ENCODE measurements around the gene AP3M1.
"Not testable (repeated sequence)": the region's sequence is repeated elsewhere in the genome, so short reads cannot be mapped to it uniquely, and the experiment has no call there.

The AP3M1 gene

DNA sequence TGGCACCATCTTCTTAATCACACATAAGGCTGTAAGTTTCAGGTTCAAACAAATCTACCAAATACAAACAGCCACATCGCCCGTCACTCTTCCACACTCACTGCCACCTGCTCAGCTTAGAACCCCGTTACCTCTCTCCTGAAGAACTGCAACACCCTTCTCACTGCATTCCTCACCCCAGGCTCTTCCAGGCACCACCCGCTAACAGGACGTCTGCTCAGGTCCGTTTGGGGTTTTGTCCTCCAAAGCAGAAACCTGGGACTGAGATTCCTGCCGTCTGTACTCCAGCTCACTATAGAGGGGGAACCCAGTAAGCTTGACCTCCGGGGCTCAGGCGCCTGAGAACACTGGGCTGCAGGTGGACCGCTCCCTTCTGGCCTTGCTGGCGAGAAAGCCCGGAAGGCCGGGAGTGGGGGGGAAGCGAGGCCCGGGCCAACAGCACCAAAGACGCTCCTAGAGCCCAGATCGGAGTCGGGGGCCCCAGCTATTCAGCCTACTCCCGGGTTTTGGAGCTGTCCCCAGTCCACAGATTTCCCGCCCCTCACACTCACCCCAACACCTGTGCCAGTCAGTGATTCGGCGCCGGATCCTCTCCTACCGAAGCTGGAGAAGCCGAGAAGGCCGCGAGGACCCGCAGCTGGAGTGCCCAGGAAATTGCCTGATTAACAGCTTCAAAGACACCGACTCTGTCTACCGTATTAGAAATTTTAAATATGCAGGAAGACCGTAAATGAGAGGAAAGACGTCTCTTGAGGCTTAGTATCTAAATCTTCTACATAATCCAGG lies at the start of gene AP3M1:
Gene AP3M1, minus strand, starts transcription at position 625 of the 786 bp plus-strand sequence. CDS start 12,449 bp downstream, outside the sequence.
- no peak for DNase-seq

DNA sequence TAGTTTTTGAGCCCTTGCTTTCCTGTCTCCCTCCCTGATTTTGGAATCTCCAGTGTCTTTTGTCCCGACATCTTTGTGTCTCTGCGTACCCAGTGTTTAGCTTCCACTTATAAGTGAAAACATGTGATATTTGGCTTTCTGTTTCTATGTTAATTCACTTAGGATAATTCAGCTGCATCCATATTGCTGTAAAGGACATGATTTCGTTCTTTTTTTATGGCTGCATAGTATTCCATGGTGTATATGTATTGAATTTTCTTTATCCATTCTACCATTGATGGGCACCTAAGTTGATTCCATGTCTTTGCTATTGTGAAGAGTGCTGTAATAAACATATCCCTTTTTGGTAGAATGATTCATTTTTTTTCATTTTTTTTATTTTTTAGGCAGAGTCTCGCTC lies 48.7 kb upstream of the AP3M1 start:
- no peak for DNase-seq

DNA sequence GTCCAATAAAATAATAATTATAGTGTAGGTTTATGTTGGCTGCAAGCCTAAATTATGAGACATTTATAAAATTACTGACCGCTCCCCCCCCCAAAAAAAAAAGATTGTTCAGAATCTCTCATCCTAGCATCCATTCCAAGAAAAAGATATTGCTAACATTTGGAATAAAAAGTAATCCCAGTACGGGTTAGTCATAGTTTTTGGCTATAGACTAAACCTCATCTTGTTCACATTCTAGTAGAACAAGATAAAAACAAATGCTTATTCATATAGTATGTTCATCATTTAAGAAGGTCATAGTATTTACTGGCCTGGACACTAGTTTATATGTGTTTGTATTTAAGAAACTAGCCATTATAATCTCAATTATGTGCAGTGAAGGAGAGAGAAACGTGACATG lies 44.4 kb upstream of the AP3M1 start:
- DNase-seq: peak; percentile 60

DNA sequence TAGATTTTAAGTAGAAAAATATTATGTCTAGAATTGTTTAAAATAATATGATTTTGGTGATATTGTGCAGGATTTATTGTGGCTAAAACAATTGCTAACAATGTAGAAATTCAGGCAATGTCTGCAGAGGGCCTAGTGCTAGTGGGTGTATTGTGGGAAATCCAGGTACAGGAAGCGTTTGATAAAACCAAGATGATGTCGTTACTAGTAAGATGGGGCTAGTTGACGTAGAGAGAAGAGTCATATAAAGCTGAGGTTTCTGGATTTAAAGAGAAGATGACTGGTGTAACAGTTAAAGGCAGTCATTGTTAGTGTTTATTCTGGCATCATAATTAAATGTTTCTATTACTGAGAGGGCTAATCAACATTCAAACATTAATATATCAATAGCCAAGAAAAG lies 43.9 kb upstream of the AP3M1 start:
- peak; percentile 24 for DNase-seq

- DNase-seq: peak; percentile 51
Measured at GRCh38 chr10:74190494-74190893, 39.9 kb upstream of the AP3M1 start.

DNA sequence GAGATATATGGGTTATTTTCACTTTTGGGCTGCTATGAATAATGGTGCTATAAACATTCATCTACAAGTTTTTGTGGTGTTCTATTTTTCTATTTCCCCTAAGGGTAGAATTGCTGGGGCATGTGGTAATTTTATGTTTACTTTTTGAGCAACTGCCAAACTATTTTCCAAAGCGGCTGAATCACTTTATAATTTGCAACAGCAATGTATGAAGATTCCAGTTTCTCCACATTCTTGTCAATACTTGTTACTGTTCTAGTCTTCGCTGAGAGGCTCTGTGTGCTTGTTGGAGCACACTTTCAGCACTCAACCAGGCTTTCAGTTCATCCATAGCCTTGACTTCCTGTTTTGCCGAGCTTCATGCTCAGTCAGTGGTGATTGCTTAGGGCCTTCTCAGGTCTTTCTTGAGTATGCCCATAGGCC lies 39.4 kb upstream of the AP3M1 start:
- peak; percentile 95 for DNase-seq

- not testable (repeated sequence) for DNase-seq
Measured at GRCh38 chr10:74188617-74189016, 38.0 kb upstream of the AP3M1 start.

DNA sequence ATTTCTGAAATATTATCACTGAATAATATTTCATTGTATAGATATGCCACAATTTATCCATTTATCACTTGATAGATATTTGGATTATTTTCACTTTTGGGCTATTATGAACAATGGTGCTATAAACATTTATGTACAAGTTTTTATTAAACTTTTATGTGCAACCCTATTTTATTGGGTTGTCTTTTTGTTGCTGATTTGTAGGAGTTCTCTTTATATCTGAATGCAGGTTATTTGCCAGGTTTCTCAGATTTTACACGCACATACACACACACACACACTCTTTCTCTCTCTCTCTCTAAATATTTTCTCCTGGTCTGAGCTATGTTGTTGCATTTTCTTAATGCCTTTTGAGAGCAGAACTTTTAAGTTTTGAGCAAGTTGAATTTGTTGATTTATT lies 36.6 kb upstream of the AP3M1 start:
- no peak for DNase-seq

DNA sequence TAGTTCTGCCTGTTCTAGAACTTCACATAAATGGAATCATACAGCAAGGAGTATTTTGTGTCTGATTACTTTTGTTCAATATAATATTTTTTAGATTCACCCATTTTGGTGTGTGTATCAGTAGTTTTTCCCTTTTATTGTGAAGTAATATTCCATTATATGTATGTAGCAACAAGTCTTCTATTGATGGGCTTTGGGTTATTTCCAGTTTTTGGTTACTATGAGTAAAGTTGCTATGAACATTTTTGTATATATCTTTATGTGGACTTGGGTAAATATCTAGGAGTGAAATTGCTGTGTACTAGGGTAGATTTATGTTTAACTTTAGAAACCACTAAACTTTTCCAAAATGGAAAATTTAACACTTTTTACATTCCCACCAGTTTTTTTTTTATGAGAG lies 36.0 kb upstream of the AP3M1 start:
- no peak for DNase-seq

- DNase-seq: no peak
Measured at GRCh38 chr10:74179111-74179710, 28.6 kb upstream of the AP3M1 start.

DNA sequence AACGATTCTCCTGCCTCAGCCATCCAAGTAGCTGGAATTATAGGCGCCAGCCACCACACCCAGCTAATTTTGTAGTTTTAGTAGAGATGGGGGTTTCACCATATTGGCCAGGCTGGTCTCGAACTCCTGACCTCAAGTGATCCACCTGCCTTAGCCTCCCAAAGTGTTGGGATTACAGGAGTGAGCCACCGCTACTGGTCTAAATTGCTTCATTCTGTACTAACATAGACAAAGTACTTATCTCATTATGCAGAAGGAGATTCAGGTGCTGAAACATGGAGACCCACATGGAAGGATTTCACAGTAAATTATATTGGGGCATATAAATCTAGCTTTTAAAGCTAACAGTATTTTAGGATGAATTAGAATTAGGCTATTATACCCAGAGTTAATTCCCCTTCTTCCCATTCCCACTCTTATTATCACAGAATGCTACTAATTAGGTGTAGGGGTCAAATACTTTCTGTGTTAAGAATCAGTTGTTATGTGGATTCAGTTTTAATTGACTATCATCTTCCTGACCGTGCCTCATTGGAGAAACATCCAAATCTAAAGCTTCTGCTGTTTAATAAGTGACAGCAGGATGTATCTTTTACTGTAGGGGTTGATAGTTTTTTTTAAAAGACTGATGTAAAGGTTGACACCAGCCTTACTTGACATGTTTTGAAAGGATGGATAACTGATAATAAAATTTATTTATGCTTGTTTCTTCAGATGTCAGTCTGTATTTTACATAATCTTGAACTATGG lies 27.6 kb upstream of the AP3M1 start:
- no peak for DNase-seq

GRCh38 chr10:74177140-74177677 lies 26.6 kb upstream of the AP3M1 start:
- DNase-seq: no peak

GRCh38 chr10:74176380-74177139 lies 25.9 kb upstream of the AP3M1 start:
- DNase-seq: peak; percentile 92

DNA sequence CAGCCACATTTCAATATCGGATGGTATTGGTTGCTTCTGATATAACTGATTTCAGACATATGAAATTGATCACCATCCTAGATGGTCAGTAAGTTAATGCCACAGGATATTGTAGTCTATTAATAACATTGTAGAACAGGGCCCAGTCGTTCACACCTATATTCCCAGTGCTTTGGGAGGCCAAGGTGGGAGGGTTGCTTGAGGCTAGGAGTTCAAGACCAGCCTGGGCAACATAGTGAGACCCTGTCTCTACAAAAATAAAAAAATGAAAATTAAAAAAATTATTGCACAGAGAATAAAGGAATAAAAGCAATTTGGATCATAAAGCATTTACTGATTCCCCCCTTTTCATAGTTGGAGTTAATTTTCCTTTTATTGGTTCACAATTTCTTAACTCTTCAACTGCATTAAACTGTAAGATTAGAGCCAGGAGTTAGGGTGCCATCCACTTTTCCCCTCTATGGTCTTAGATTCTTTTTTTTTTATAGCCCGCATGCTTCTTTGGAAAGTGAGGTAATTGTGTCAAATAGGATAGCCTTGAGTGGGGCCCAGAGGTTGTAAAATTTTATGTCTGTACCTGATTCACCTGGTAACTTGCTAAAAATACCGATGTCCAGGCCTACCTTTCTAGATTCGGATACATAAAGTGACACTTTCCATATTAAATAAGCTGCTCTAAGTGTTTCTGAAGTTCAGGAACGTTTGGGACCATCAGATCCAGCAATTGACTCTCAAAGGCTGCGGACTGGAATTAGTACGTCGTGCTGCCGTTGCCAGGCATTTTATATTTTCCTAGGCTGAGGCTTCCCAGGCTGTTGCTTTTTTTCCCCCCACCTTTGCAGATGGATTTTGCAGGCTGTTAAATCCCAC lies 25.1 kb upstream of the AP3M1 start:
- no peak for DNase-seq

GRCh38 chr10:74174521-74174920 lies 23.9 kb upstream of the AP3M1 start:
- no peak for DNase-seq

- DNase-seq: no peak
Measured at GRCh38 chr10:74171625-74172024, 21.0 kb upstream of the AP3M1 start.

GRCh38 chr10:74167443-74167842 lies 16.8 kb upstream of the AP3M1 start:
- no peak for DNase-seq

DNA sequence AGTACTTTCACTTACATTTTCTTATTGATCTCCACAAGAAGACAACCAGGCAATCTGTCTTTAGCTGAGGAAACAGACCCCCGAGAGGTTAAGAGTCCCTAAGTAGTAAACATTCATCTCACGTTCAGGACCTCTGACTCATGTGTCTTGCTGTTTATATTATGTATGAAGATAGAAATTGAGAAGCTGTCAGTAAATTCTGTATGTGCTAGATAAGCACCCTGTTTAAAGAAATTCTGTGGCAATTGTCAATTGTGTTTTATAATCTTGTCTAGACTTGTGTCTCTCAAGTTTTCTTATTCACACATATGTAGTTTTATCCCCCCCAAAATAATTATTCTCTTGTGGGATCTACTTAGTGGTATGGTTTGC lies 14.9 kb upstream of the AP3M1 start:
- DNase-seq: no peak

- DNase-seq: peak; percentile 51
Measured at GRCh38 chr10:74164716-74165529, 14.3 kb upstream of the AP3M1 start.

GRCh38 chr10:74163319-74164068 lies 12.9 kb upstream of the AP3M1 start:
- no peak for DNase-seq
